Right atrium auricular region (tissue), 2 donors: ENCODE measurements around the gene PRRT2. TPM values are rescaled to one million over a fixed set of nuclear protein-coding genes. Genes with fewer than 3 reads are reported as not detected.

ENCODE experiments used
- DNase-seq: peaks from one replicate; pipeline ENCODE4 v3.0.0-alpha.2; 2019; ENCODE audit warnings: low spot score
- H3K27ac ChIP-seq, 2 donors: fragments of 200-600 bp; sonication (generic); 1 replicate in 1 of 2; 2 replicates in 1 of 2; pipeline ENCODE4 v1.5.1; 2016 to 2019
- H3K27me3 ChIP-seq, 2 donors: fragments of 200-600 bp; sonication (generic); one replicate each; pipeline versions ENCODE4 v1.5.1 to v1.6.0; 2017 to 2019
- H3K36me3 ChIP-seq: fragments of 200-600 bp; sonication (generic); one replicate; pipeline ENCODE4 v1.5.1; 2016
- H3K4me1 ChIP-seq, 2 donors: fragments of 200-600 bp; sonication (generic); one replicate each; pipeline versions ENCODE4 v1.5.1 to v1.6.0; 2017 to 2019
- H3K4me3 ChIP-seq, 2 donors: fragments of 200-600 bp; sonication (generic); 1 replicate in 1 of 2; 2 replicates in 1 of 2; pipeline ENCODE4 v1.5.1; 2017 to 2019; ENCODE audit warnings: mild to moderate bottlenecking in 1 of 2, moderate library complexity in 1 of 2
- H3K9me3 ChIP-seq, 2 donors: fragments of 200-600 bp; sonication (generic); one replicate each; pipeline ENCODE4 v1.5.1; 2019
- total RNA-seq, 2 donors: library from RNA; depleted of rRNA; stranded (reverse); fragments of >200 nt; gene quantifications; one replicate each; pipeline ENCODE4 v1.1.0, GENCODE V29; 2016
- TF ChIP-seq, protein P1 (sequence below), 2 donors: fragments of 200-600 bp; sonication (generic); IDR thresholded peaks; one replicate each; pipeline ENCODE4 v1.5.1; 2019; ENCODE audit warnings: antibody characterized with exemption in 2 of 2

The PRRT2 gene
- total RNA-seq, 2 donors from 2014 or later = 0.51 to 0.52 TPM

- Histone ChIP-seq H3K27me3 (no peaks in the 10 kb centered on the region), H3K9me3 (no peaks in the 10 kb centered on the region), H3K36me3 (peaks cover 25% of the 10 kb centered on the region), H3K4me3 (no peak overlapping the region), H3K4me1 (peaks cover 0 to 19% of the 10 kb centered on the region in 2 donors), H3K27ac (no peak overlapping the region)
- DNase-seq = no peak
- TF ChIP-seq, protein P1, sequence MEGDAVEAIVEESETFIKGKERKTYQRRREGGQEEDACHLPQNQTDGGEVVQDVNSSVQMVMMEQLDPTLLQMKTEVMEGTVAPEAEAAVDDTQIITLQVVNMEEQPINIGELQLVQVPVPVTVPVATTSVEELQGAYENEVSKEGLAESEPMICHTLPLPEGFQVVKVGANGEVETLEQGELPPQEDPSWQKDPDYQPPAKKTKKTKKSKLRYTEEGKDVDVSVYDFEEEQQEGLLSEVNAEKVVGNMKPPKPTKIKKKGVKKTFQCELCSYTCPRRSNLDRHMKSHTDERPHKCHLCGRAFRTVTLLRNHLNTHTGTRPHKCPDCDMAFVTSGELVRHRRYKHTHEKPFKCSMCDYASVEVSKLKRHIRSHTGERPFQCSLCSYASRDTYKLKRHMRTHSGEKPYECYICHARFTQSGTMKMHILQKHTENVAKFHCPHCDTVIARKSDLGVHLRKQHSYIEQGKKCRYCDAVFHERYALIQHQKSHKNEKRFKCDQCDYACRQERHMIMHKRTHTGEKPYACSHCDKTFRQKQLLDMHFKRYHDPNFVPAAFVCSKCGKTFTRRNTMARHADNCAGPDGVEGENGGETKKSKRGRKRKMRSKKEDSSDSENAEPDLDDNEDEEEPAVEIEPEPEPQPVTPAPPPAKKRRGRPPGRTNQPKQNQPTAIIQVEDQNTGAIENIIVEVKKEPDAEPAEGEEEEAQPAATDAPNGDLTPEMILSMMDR (IDR thresholded peaks at IDR 0.05) = no peak
These were observed 9.5 kb upstream of the PRRT2 start for GRCh38 chr16:29802416-29802935.

GRCh38 chr16:29804020-29804419 is 8.0 kb upstream of the PRRT2 start:
- DNase-seq = no peak
- H3K36me3 ChIP-seq = peaks cover 20% of the 10 kb centered on the region
- TF ChIP-seq, protein P1 (IDR thresholded peaks at IDR 0.05) = no peak
- H3K27me3 ChIP-seq = no peaks in the 10 kb centered on the region
- H3K4me1 ChIP-seq = peaks cover 0 to 35% of the 10 kb centered on the region in 2 donors
- H3K9me3 ChIP-seq = no peaks in the 10 kb centered on the region
- no peak overlapping the region for H3K4me3 ChIP-seq
- peak overlapping the region in 1 of 2 donors; percentile 100 for H3K27ac ChIP-seq

- H3K4me1 ChIP-seq = peaks cover 0 to 41% of the 10 kb centered on the region in 2 donors
These were observed 7.3 kb upstream of the PRRT2 start for GRCh38 chr16:29804455-29805231.

DNA sequence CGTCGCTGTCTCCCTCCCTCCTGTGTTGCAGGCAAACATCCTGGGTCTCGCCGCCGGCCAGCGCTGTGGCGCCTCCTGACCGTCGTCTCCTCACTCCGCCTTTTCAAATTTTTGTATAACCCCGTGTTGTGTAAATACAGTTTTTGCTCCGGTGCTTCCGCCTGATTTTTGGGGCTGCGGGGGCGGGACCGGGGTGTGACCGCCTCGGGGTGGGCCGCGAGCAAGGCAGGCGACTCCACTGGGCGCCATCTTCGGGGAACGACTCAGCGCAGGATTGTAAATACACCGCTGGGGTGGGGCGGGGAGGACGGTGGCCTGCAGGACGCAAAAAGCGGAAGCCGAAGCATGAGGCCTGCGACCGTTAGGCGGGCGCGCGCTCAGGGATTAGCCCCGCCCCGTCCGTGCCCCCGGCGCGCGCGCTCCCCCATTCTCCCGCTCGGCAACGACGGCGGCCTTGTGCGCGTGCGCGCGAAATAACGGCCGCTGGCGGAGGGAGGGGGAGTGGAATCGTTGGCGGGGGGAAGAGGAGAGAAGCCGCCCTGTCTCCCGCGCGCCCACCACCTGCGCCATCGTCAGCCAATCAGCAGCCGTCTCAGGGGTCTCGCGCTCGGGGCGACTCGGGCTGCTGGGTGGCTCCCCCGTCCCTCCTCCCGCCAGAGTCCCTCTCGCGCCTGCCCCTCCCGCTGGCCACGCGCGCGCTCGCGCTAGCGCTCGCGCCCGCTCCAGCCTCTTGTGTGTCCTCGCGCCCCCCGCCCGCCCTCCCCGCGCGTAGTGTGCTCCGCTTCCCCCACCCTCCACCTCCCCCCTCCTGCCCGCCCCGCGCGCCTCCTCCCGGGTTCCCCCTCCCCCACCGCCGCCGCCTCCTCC is 6.5 kb upstream of the PRRT2 start:
- peaks cover 0 to 49% of the 10 kb centered on the region in 2 donors for H3K4me1 ChIP-seq
- peak overlapping the region; percentile 62 to 78 for H3K4me3 ChIP-seq
- TF ChIP-seq, protein P1 (IDR thresholded peaks at IDR 0.05) = no peak
- DNase-seq = peak; percentile 98
- no peaks in the 10 kb centered on the region for H3K9me3 ChIP-seq
- H3K27me3 ChIP-seq = no peaks in the 10 kb centered on the region
- peak overlapping the region; percentile 98 to 100 for H3K27ac ChIP-seq
- H3K36me3 ChIP-seq = peaks cover 14% of the 10 kb centered on the region

More at GRCh38 chr16:29804455-29805231, 7.3 kb upstream of the PRRT2 start:
- peaks cover 20% of the 10 kb centered on the region for H3K36me3 ChIP-seq
- no peak for DNase-seq
- TF ChIP-seq, protein P1 (IDR thresholded peaks at IDR 0.05) = no peak
- H3K9me3 ChIP-seq = no peaks in the 10 kb centered on the region
- peak overlapping the region; percentile 62 to 78 for H3K4me3 ChIP-seq
- peak overlapping the region; percentile 98 to 100 for H3K27ac ChIP-seq
- H3K27me3 ChIP-seq = no peaks in the 10 kb centered on the region

- Histone ChIP-seq H3K27me3 (no peaks in the 10 kb centered on the region), H3K27ac (peak within 1 kb of the TSS; percentile 98 to 100), H3K4me3 (peak within 1 kb of the TSS; percentile 69 to 78), H3K4me1 (peaks cover 0 to 56% of the 10 kb centered on the region in 2 donors), H3K36me3 (peaks cover 14% of the 10 kb centered on the region), H3K9me3 (no peaks in the 10 kb centered on the region)
- TF ChIP-seq, protein P1 (IDR thresholded peaks at IDR 0.05) = no peak
- DNase-seq = no peak
These were observed 5.9 kb upstream of the PRRT2 start, which contains the start of gene MAZ for GRCh38 chr16:29806099-29806579. Gene MAZ (plus strand): TSS chr16:29806529. CDS start chr16:29806702, 173 bp downstream.
